GM20000 (cell line): Measurements from ENCODE around the gene LINGO4.

Source experiments
- DNase-seq: peaks from one replicate; pipeline ENCODE4 v3.0.0; 2012; ENCODE audit warnings: low spot score
- CTCF ChIP-seq: IDR thresholded peaks from 2 replicates; pipeline ENCODE4 v1.5.1; 2012; ENCODE audit warnings: mild to moderate bottlenecking, control low read depth; ENCODE audit errors: extremely low read depth, missing control alignments

The LINGO4 gene

GRCh38 chr1:151847867-151848596, 42.8 kb upstream of the LINGO4 start:
- TF ChIP-seq CTCF = no peak
- no peak for DNase-seq

- TF ChIP-seq CTCF = no peak
These were observed 41.5 kb upstream of the LINGO4 start for GRCh38 chr1:151846686-151847237.

DNA sequence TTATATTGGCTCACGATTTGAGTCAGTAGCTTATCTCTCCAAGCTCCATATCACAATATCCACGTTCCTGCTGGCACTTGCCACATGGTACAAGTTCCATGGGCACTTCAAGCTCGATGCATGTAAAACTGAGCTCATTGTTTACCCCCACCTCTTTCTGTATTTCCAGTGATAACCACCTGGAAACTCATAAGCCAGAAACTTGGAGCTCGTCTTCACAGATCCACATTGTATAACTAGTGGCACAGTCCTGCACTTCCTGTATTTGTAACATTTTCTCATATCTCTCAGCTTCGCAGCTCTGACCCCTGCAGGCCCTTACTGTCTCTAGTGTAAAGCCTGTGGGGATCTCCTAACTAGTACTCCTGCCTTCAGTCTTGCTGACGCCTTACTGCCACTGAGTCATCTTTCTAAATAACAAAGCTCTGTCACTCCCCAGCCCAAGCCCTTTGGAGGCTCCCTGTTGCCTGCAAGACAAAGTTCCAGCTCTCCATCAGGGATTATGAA, 40.9 kb upstream of the LINGO4 start:
- TF ChIP-seq CTCF = no peak
- no peak for DNase-seq

More at GRCh38 chr1:151846686-151847237, 41.5 kb upstream of the LINGO4 start:
- DNase-seq = no peak

DNA sequence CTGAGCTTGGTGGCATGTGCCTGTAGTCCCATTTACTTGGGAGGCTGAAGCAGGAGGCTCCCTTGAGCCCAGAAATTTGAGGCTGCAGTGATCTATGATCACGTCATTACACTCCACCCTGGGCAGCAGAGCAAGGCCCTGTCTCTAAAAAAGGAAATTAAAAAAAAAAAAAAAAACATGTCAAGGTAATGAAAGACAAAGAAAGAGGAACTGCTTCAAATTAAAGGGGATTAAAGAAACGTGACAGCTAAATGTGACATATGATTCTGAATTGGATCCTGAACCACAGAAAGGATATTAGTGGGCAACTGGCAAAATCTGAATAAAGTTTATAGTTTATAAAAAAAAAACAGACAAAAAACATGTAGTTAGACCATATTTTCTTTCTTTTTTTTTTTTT, 38.2 kb upstream of the LINGO4 start:
- no peak for DNase-seq
- TF ChIP-seq CTCF = no peak

GRCh38 chr1:151841141-151841540, 35.9 kb upstream of the LINGO4 start:
- no peak for TF ChIP-seq CTCF
- DNase-seq = no peak

- no peak for DNase-seq
- TF ChIP-seq CTCF = no peak
These were observed 35.2 kb upstream of the LINGO4 start for GRCh38 chr1:151840421-151840820.

DNA sequence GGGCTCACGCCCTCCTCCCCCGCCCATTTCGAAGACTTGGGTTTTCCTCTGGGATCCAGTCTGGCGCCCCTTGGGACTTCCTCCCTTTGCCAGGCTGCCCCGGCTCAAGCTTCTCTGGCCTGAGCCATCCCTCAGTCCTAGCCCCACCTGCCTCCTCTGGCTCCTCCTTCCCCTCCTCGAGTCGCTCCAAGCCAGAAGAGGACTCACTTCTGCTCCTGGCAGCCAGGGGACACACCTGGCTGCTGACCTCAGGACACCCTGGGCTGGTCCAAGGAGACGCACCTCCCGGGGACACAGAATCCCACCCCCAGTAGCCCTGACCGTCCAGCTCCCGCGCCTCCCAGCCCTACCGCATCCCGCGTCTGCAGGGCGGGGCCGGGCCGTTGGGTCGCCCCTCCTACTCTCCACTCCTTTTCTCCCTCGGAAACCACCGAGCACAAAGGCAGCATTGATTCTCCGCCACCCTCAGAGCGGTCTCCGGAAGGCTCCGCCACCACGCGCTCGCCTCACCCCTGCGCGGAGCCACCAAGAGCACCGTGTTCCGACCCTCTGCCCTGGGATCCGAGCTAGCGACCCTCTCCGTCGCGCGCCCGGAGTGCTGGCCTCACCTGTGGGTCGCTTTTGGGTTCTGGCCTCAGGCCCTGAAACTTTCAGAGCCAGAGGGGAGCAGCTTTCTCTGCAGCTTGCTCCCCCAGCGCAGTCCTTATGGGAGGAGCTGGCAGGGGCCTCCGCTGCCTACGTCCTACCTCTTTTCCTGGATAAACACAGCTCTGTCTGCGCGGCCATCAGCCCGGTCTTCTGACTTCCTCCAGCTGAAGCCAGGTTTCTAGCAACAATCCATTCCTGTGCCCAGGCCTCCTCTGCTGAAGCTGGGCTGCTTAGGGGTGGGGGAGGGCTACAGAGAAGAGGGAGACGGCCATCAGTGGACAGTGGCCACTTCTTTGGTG, 34.5 kb upstream of the LINGO4 start, which contains the start of gene C2CD4D:
TSS of gene C2CD4D (minus strand) at position 364 of the 947 bp plus-strand sequence. CDS start 831 bp downstream, outside the sequence.
- no peak for TF ChIP-seq CTCF
- peak; percentile 80 for DNase-seq
